ENCODE data around the gene AP1B1.

GRCh38 chr22:29426476-29426875 is 38.1 kb upstream of the AP1B1 start:
- TF ChIP-seq CTCF (IDR thresholded peaks at IDR 0.05) (no peak), POLR2A (IDR thresholded peaks at IDR 0.05) (no peak)

All from body of pancreas (tissue), 4 donors.